ENCODE data around the gene CEP128. TPM values are rescaled to one million over a fixed set of nuclear protein-coding genes. Genes with fewer than 3 reads are reported as not detected.

The CEP128 gene
- total RNA-seq, 4 donors from 2014 or later, result 5.6 to 9.0 (median 7.5) TPM

DNA sequence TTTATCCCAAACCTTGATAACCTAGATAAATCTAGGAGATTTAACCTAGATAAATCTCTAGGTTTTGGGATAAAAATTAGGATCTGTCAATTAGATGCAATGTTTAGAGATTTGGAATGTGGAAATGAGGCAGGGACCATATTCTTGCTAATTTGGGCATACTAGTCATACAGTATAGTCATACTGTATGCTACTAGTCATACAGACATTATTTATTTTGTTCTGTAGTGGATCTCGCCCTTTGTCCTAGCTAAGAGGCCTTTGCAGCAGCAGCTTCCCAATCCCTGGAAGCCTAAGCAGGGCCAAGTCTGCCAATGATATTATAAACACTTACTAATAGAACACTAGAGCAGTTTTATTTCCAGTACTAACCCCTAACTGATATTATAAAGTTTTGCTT is 136.4 kb downstream of the CEP128 start:
- TF ChIP-seq, protein P1, sequence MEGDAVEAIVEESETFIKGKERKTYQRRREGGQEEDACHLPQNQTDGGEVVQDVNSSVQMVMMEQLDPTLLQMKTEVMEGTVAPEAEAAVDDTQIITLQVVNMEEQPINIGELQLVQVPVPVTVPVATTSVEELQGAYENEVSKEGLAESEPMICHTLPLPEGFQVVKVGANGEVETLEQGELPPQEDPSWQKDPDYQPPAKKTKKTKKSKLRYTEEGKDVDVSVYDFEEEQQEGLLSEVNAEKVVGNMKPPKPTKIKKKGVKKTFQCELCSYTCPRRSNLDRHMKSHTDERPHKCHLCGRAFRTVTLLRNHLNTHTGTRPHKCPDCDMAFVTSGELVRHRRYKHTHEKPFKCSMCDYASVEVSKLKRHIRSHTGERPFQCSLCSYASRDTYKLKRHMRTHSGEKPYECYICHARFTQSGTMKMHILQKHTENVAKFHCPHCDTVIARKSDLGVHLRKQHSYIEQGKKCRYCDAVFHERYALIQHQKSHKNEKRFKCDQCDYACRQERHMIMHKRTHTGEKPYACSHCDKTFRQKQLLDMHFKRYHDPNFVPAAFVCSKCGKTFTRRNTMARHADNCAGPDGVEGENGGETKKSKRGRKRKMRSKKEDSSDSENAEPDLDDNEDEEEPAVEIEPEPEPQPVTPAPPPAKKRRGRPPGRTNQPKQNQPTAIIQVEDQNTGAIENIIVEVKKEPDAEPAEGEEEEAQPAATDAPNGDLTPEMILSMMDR (IDR thresholded peaks at IDR 0.05; ENCODE audit: low read depth), result no peak

GRCh38 chr14:80798878-80799277 is 142.7 kb downstream of the CEP128 start:
- TF ChIP-seq, protein P1 (IDR thresholded peaks at IDR 0.05; ENCODE audit: low read depth), result no peak

GRCh38 chr14:80798211-80798610 is 143.3 kb downstream of the CEP128 start:
- TF ChIP-seq, protein P1 (IDR thresholded peaks at IDR 0.05; ENCODE audit: low read depth), result no peak

DNA sequence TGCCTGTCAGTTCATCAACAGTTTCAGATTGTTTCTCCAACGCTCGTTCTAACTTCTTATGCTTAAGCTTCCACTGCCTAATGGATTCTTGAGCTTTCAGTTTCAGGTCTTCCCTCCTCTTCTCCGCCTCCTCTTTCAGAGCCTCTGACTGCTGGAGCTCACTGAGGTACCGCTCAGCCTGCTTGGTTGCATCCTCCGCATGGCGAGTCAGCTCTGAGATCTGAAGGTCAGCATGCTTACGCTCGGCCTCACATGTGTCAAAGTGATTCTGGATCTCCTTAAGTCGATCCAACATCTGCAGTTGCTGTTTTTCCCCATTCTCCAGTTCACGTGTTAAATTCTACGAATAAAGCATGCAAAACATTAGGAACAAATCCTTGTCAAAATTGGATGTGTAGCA is 148.8 kb downstream of the CEP128 start:
- TF ChIP-seq, protein P1 (IDR thresholded peaks at IDR 0.05; ENCODE audit: low read depth), result no peak

- TF ChIP-seq, protein P1 (IDR thresholded peaks at IDR 0.05; ENCODE audit: low read depth), result no peak
Observed at GRCh38 chr14:80787876-80788275, 153.7 kb downstream of the CEP128 start.

DNA sequence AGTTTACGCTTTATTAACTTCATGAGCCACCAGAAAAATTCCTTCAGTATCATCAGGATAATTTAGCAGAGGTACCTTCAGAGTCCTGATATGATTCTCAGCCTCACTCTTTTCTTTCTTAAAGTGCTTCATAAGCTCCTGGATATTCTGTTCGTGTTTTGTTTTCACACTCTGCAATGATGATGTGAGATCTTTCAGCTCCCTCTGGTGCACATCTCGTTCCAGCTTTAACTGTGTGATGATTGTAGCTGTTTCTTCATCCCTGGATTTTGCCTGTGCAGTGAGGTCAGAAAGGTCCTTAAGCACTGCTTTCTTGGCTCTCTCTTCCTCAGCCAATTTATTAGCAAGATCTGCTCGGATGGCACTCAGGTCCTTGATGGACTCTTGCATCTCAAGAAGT is 156.7 kb downstream of the CEP128 start:
- TF ChIP-seq, protein P1 (IDR thresholded peaks at IDR 0.05; ENCODE audit: low read depth), result no peak

DNA sequence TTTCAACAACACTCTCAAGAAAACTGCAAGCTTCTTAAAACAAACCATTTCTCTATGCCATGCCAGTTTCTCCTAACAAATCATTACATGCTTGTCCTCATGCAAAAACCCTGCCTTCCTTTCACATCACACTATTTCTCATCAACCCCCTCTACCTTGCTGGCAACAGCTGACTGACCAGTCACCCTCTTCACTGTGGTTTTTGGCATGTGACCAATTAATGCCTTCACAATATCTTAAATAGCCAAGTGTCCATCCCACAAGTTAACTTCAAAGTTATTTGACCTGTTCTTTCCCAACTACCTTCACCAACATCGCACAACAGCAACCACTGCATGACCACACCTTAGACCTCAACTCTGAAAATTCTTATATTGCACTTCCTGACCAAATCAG is 159.6 kb downstream of the CEP128 start:
- TF ChIP-seq, protein P1 (IDR thresholded peaks at IDR 0.05; ENCODE audit: low read depth), result no peak
